Breast epithelium (tissue), 4 donors: ENCODE measurements around the gene E2F3. TPM values are rescaled to one million over a fixed set of nuclear protein-coding genes. Genes with fewer than 3 reads are reported as not detected.

Experiments used
- DNase-seq, 2 donors: peaks; one replicate each; pipeline ENCODE4 v3.0.0-alpha.2; 2019; ENCODE audit warnings: low spot score in 2 of 2
- H3K27ac ChIP-seq, 2 donors: fragments of 200-600 bp; sonication (generic) in 1 of 2; one replicate each; pipeline ENCODE4 v1.5.1; 2016 to 2019; ENCODE audit warnings: mild to moderate bottlenecking in 1 of 2
- H3K27me3 ChIP-seq, 2 donors: fragments of 200-600 bp; sonication (generic) in 1 of 2; one replicate each; pipeline versions ENCODE4 v1.5.1 to v1.6.0; 2017 to 2019; ENCODE audit warnings: control low read depth in 1 of 2, mild to moderate bottlenecking in 1 of 2
- H3K36me3 ChIP-seq: fragments of 200-600 bp; one replicate; pipeline ENCODE4 v1.5.1; 2019
- H3K4me1 ChIP-seq, 2 donors: fragments of 200-600 bp; sonication (generic); one replicate each; pipeline ENCODE4 v1.5.1; 2016 to 2019; ENCODE audit warnings: control low read depth in 1 of 2
- H3K4me3 ChIP-seq, 3 donors: fragments of 200-600 bp; sonication (generic); 1 replicate in 2 of 3; 2 replicates in 1 of 3; pipeline ENCODE4 v1.5.1; 2016 to 2019; ENCODE audit warnings: mild to moderate bottlenecking in 3 of 3, moderate library complexity in 2 of 3
- H3K9me3 ChIP-seq, 2 donors: fragments of 200-600 bp; sonication (generic) in 1 of 2; one replicate each; pipeline ENCODE4 v1.5.1; 2016 to 2019; ENCODE audit warnings: control low read depth in 1 of 2
- CTCF ChIP-seq, 3 donors: fragments of 450-650 bp; IDR thresholded peaks; one replicate each; pipeline ENCODE4 v1.5.1; 2016 to 2017; ENCODE audit warnings: antibody characterized with exemption in 3 of 3, mild to moderate bottlenecking in 3 of 3, moderate library complexity in 3 of 3
- POLR2A ChIP-seq: fragments of 450-650 bp; IDR thresholded peaks from one replicate; pipeline ENCODE4 v1.6.1; 2016; ENCODE audit warnings: antibody characterized with exemption, mild to moderate bottlenecking, moderate library complexity
- POLR2AphosphoS5 ChIP-seq, 3 donors: sonication (generic); formaldehyde crosslinking; IDR thresholded peaks; one replicate each; pipeline ENCODE4 v1.6.1; 2017; ENCODE audit warnings: antibody characterized with exemption in 3 of 3
- intact Hi-C: fragments of 100-400 bp; cut with DNase I; formaldehyde crosslinking; loops from one replicate; pipeline ENCODE4 v1.15.1; 2023; ENCODE audit warnings: low total_unique reads
- total RNA-seq, 3 donors: library from RNA; depleted of rRNA; stranded (reverse); fragments of >200 nt; gene quantifications; one replicate each; pipeline ENCODE4 v1.1.0, GENCODE V29; 2016

The E2F3 gene
- total RNA-seq, 3 donors from 2014 or later, result 4.9 to 8.5 (median 7.5) TPM

- DNase-seq, result peak; percentile 80 to 86
- TF ChIP-seq POLR2AphosphoS5 (IDR thresholded peaks at IDR 0.05) (peak; percentile 60 to 94 (median 81)), POLR2A (peak; percentile 42), CTCF (IDR thresholded peaks at IDR 0.05) (no peak)
- H3K36me3 ChIP-seq, result no peaks in the 10 kb centered on the region
- H3K27me3 ChIP-seq, result no peaks in the 10 kb centered on the region
- H3K9me3 ChIP-seq, result no peaks in the 10 kb centered on the region
- intact Hi-C loops, result no loop called here
- peak within 1 kb of the TSS; percentile 87 to 95 for H3K27ac ChIP-seq
- peak within 1 kb of the TSS; percentile 70 to 93 (median 77) for H3K4me3 ChIP-seq
- H3K4me1 ChIP-seq, result no peaks in the 10 kb centered on the region
These were observed 132.9 kb downstream of the E2F3 start, which contains the start of gene CDKAL1 for GRCh38 chr6:20534295-20535262. TSS of gene CDKAL1 (plus strand) at chr6:20534457. CDS start at chr6:20546351, 11,894 bp downstream.

- no peak for TF ChIP-seq POLR2A
- no peak for TF ChIP-seq CTCF (IDR thresholded peaks at IDR 0.05)
- no peak for TF ChIP-seq POLR2AphosphoS5 (IDR thresholded peaks at IDR 0.05)
- Histone ChIP-seq H3K27ac (no peak overlapping the region), H3K36me3 (no peaks in the 10 kb centered on the region)
These were observed 136.5 kb downstream of the E2F3 start for GRCh38 chr6:20538131-20538662.

GRCh38 chr6:20538907-20539306 is 137.2 kb downstream of the E2F3 start:
- no peak overlapping the region for H3K27ac ChIP-seq
- no peaks in the 10 kb centered on the region for H3K27me3 ChIP-seq
- intact Hi-C loops, result no loop called here
- no peak overlapping the region for H3K4me3 ChIP-seq
- H3K9me3 ChIP-seq, result no peaks in the 10 kb centered on the region
- no peak for DNase-seq
- no peak for TF ChIP-seq POLR2A
- TF ChIP-seq POLR2AphosphoS5 (IDR thresholded peaks at IDR 0.05), result no peak
- TF ChIP-seq CTCF (IDR thresholded peaks at IDR 0.05), result no peak
- no peaks in the 10 kb centered on the region for H3K36me3 ChIP-seq
- peaks cover 0 to 4% of the 10 kb centered on the region in 2 donors for H3K4me1 ChIP-seq

More at GRCh38 chr6:20538131-20538662, 136.5 kb downstream of the E2F3 start:
- DNase-seq, result no peak
- no peaks in the 10 kb centered on the region for H3K27me3 ChIP-seq
- intact Hi-C loops, result no loop called here
- peaks cover 0 to 3% of the 10 kb centered on the region in 2 donors for H3K4me1 ChIP-seq
- H3K4me3 ChIP-seq, result no peak overlapping the region
- no peaks in the 10 kb centered on the region for H3K9me3 ChIP-seq

- H3K27me3 ChIP-seq, result no peaks in the 10 kb centered on the region
- H3K9me3 ChIP-seq, result no peaks in the 10 kb centered on the region
- no peak overlapping the region for H3K27ac ChIP-seq
- no peak for DNase-seq
- H3K36me3 ChIP-seq, result no peaks in the 10 kb centered on the region
- intact Hi-C loops, result no loop called here
- TF ChIP-seq POLR2A (no peak), POLR2AphosphoS5 (IDR thresholded peaks at IDR 0.05) (no peak), CTCF (IDR thresholded peaks at IDR 0.05) (no peak)
- no peak overlapping the region for H3K4me3 ChIP-seq
- peaks cover 0 to 4% of the 10 kb centered on the region in 2 donors for H3K4me1 ChIP-seq
These were observed 137.7 kb downstream of the E2F3 start for GRCh38 chr6:20539387-20539786.

GRCh38 chr6:20540683-20541082 is 139.0 kb downstream of the E2F3 start:
- no peak overlapping the region for H3K4me3 ChIP-seq
- no peak for DNase-seq
- TF ChIP-seq POLR2AphosphoS5 (IDR thresholded peaks at IDR 0.05) (no peak), POLR2A (no peak), CTCF (IDR thresholded peaks at IDR 0.05) (no peak)
- no peaks in the 10 kb centered on the region for H3K36me3 ChIP-seq
- H3K4me1 ChIP-seq, result peaks cover 0 to 4% of the 10 kb centered on the region in 2 donors
- intact Hi-C loops, result no loop called here
- H3K27me3 ChIP-seq, result no peaks in the 10 kb centered on the region
- H3K27ac ChIP-seq, result no peak overlapping the region
- no peaks in the 10 kb centered on the region for H3K9me3 ChIP-seq
